GM21717 (cell line): Measurements from ENCODE around the gene CCL3.
"Not testable (repeated sequence)": the region's sequence is repeated elsewhere in the genome, so short reads cannot be mapped to it uniquely, and the experiment has no call there.

ENCODE experiments used
- ATAC-seq: cut with Tn5 transposase; IDR thresholded peaks from one replicate; pipeline ENCODE4 v1.9.1; 2021; ENCODE audit warnings: mild to moderate bottlenecking, moderate library complexity; ENCODE audit not compliant: unreplicated experiment

The CCL3 gene

GRCh38 chr17:36088670-36089338, 1.1 kb downstream of the CCL3 start:
- no peak for ATAC-seq

GRCh38 chr17:36087897-36088572, 1.9 kb downstream of the CCL3 start:
- not testable (repeated sequence) for ATAC-seq

- not testable (repeated sequence) for ATAC-seq
These were observed 2.5 kb downstream of the CCL3 start for GRCh38 chr17:36087471-36087870.

GRCh38 chr17:36086791-36087190, 3.2 kb downstream of the CCL3 start:
- ATAC-seq: no peak

- no peak for ATAC-seq
These were observed 4.2 kb downstream of the CCL3 start for GRCh38 chr17:36085765-36086164.

- not testable (repeated sequence) for ATAC-seq
These were observed 6.3 kb downstream of the CCL3 start for GRCh38 chr17:36083691-36084090.

- ATAC-seq: peak; percentile 54
These were observed 7.3 kb downstream of the CCL3 start for GRCh38 chr17:36082482-36083120.

- not testable (repeated sequence) for ATAC-seq
These were observed 8.1 kb downstream of the CCL3 start for GRCh38 chr17:36081681-36082471.

- no peak for ATAC-seq
These were observed 15.6 kb downstream of the CCL3 start for GRCh38 chr17:36074365-36074764.

- ATAC-seq: no peak
These were observed 17.4 kb downstream of the CCL3 start for GRCh38 chr17:36072431-36073121.

- ATAC-seq: no peak
These were observed 18.2 kb downstream of the CCL3 start for GRCh38 chr17:36071751-36072150.

- ATAC-seq: no peak
These were observed 19.5 kb downstream of the CCL3 start for GRCh38 chr17:36070427-36070826.

GRCh38 chr17:36069136-36069535, 20.8 kb downstream of the CCL3 start:
- no peak for ATAC-seq

- no peak for ATAC-seq
These were observed 21.4 kb downstream of the CCL3 start for GRCh38 chr17:36068524-36068923.

GRCh38 chr17:36066365-36066985, 23.5 kb downstream of the CCL3 start:
- ATAC-seq: no peak

- no peak for ATAC-seq
These were observed 26.0 kb downstream of the CCL3 start, which contains the start of gene CCL18 for GRCh38 chr17:36063786-36064541. Gene CCL18 (plus strand): TSS chr17:36064272. CDS start chr17:36064343, 71 bp downstream.

- no peak for ATAC-seq
These were observed 29.1 kb downstream of the CCL3 start for GRCh38 chr17:36060816-36061215.

- ATAC-seq: no peak
These were observed 30.5 kb downstream of the CCL3 start for GRCh38 chr17:36059406-36059805.

GRCh38 chr17:36057911-36058310, 32.0 kb downstream of the CCL3 start:
- ATAC-seq: no peak
